Mesendoderm (in vitro differentiated cells): ENCODE measurements around the gene PDP2.
"Not testable (repeated sequence)": the region's sequence is repeated elsewhere in the genome, so short reads cannot be mapped to it uniquely, and the experiment has no call there.

Experiments used
- DNase-seq: peaks from one replicate; pipeline ENCODE4 v3.0.0; 2013
- H2AK5ac ChIP-seq: 2 replicates; pipeline ENCODE4 v1.6.1; 2013; ENCODE audit warnings: low read length, inconsistent platforms
- H2BK120ac ChIP-seq: 2 replicates; pipeline ENCODE4 v1.6.1; 2013; ENCODE audit warnings: low read depth, mild to moderate bottlenecking, low read length, moderate library complexity, mixed read lengths
- H2BK15ac ChIP-seq: replicated peaks from 2 replicates; pipeline ENCODE4 v1.6.1; 2013; ENCODE audit warnings: low read depth, mild to moderate bottlenecking, moderate library complexity
- H2BK5ac ChIP-seq: 2 replicates; pipeline ENCODE4 v1.6.1; 2013; ENCODE audit warnings: low read length, inconsistent platforms
- H3K18ac ChIP-seq: 2 replicates; pipeline ENCODE4 v1.6.1; 2013; ENCODE audit warnings: mild to moderate bottlenecking, low read length, mixed read lengths
- H3K23ac ChIP-seq: one replicate; pipeline ENCODE4 v1.6.1; 2013; ENCODE audit warnings: low read length
- H3K27ac ChIP-seq: 2 replicates; pipeline ENCODE4 v1.5.1; 2013; ENCODE audit warnings: low read depth, mild to moderate bottlenecking, inconsistent platforms, low read length, moderate library complexity
- H3K27me3 ChIP-seq: 2 replicates; pipeline ENCODE4 v1.6.1; 2013; ENCODE audit warnings: low read length, control low read depth, mild to moderate bottlenecking, inconsistent platforms; ENCODE audit not compliant: insufficient read depth, poor library complexity
- H3K36me3 ChIP-seq: 2 replicates; pipeline ENCODE4 v1.6.1; 2013; ENCODE audit warnings: low read length, inconsistent platforms; ENCODE audit not compliant: control insufficient read depth, insufficient read depth
- H3K4ac ChIP-seq: one replicate; pipeline ENCODE4 v1.6.1; 2013; ENCODE audit warnings: low read depth, mild to moderate bottlenecking, low read length, moderate library complexity
- H3K4me1 ChIP-seq: 2 replicates; pipeline ENCODE4 v1.6.1; 2013; ENCODE audit warnings: low read depth, low read length, inconsistent platforms; ENCODE audit not compliant: control insufficient read depth
- H3K4me2 ChIP-seq: 2 replicates; pipeline ENCODE4 v1.6.1; 2013; ENCODE audit warnings: low read length
- H3K4me3 ChIP-seq: 2 replicates; pipeline ENCODE4 v1.5.1; 2013; ENCODE audit warnings: mild to moderate bottlenecking, low read length
- H3K56ac ChIP-seq: one replicate; pipeline ENCODE4 v1.6.1; 2013; ENCODE audit warnings: low read length
- H3K79me1 ChIP-seq: 2 replicates; pipeline ENCODE4 v1.6.1; 2013; ENCODE audit warnings: low read length, inconsistent platforms
- H3K79me2 ChIP-seq: 2 replicates; pipeline ENCODE4 v1.6.1; 2013; ENCODE audit warnings: mild to moderate bottlenecking, low read length; ENCODE audit not compliant: control insufficient read depth, insufficient read depth
- H3K9ac ChIP-seq: 2 replicates; pipeline ENCODE4 v1.6.1; 2013; ENCODE audit warnings: low read length, inconsistent platforms
- H4K5ac ChIP-seq: one replicate; pipeline ENCODE4 v1.6.1; 2013; ENCODE audit warnings: low read length
- H4K8ac ChIP-seq: one replicate; pipeline ENCODE4 v1.6.1; 2013; ENCODE audit warnings: low read depth, mild to moderate bottlenecking, control low read depth, low read length, moderate library complexity
- WGBS: extraction: QIAGEN DNeasy Blood & Tissue Kit; methylation state at CpG from one replicate; pipeline ENCODE4 v1.1.7; 2013; ENCODE audit warnings: low lambda C conversion rate, missing lambda C conversion rate; ENCODE audit not compliant: insufficient coverage; ENCODE audit errors: extremely low coverage; 5-methylcytosine and 5-hydroxymethylcytosine counted together

The PDP2 gene

GRCh38 chr16:66895999-66896398 lies 15.7 kb downstream of the PDP2 start:
- no CpG with 5 or more reads among the region's 3 CpGs for WGBS
- Histone ChIP-seq H3K4me1 (no peaks in the 10 kb centered on the region), H4K8ac (no peak overlapping the region), H3K9ac (no peak overlapping the region), H2BK5ac (no peak overlapping the region), H2BK15ac (no peak overlapping the region), H3K36me3 (no peaks in the 10 kb centered on the region), H3K4ac (no peak overlapping the region), H2BK120ac (no peak overlapping the region), H3K56ac (no peak overlapping the region), H3K27ac (no peak overlapping the region), H3K27me3 (no peaks in the 10 kb centered on the region), H3K79me2 (no peaks in the 10 kb centered on the region), H3K79me1 (no peaks in the 10 kb centered on the region), H3K4me3 (no peak overlapping the region), H3K4me2 (no peak overlapping the region), H4K5ac (no peak overlapping the region), H2AK5ac (no peak overlapping the region), H3K23ac (no peak overlapping the region), H3K18ac (no peak overlapping the region)
- DNase-seq, result no peak

GRCh38 chr16:66896682-66897081 lies 16.4 kb downstream of the PDP2 start:
- not testable (repeated sequence) for H3K4ac ChIP-seq, H3K4me1 ChIP-seq, H4K5ac ChIP-seq, H3K79me1 ChIP-seq, DNase-seq, H3K4me3 ChIP-seq, H3K4me2 ChIP-seq, H3K27ac ChIP-seq, H3K27me3 ChIP-seq, H2BK15ac ChIP-seq, H4K8ac ChIP-seq, H3K56ac ChIP-seq, H3K36me3 ChIP-seq, H3K9ac ChIP-seq, H2BK120ac ChIP-seq, H3K79me2 ChIP-seq, H2AK5ac ChIP-seq, H2BK5ac ChIP-seq, H3K23ac ChIP-seq, H3K18ac ChIP-seq
- WGBS, result no CpG with 5 or more reads among the region's 5 CpGs

DNA sequence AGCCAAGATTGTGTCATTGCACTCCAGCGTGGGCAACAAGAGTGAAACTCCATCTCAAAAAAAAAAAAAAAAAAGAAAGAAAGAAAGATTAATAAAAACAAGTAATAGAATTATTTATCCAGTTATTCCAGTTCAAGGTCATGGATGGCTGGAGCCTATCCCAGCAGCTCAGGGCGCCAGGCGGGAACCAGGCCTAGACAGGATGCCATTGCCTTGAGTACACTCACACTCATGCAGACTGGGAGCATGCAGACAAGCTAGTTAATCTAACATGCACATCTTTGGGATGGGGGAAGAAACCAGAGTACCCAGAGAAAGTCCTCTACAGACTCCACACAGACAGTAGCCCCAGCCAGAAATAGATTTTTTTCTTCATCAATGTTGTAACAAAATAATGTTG lies 17.9 kb downstream of the PDP2 start:
- Histone ChIP-seq H3K9ac (no peak overlapping the region), H2AK5ac (no peak overlapping the region), H2BK15ac (no peak overlapping the region), H3K56ac (no peak overlapping the region), H3K27ac (no peak overlapping the region), H3K4me2 (no peak overlapping the region), H2BK120ac (no peak overlapping the region), H3K4me1 (no peaks in the 10 kb centered on the region), H3K36me3 (no peaks in the 10 kb centered on the region), H3K23ac (no peak overlapping the region), H3K4me3 (no peak overlapping the region), H3K18ac (no peak overlapping the region), H4K5ac (no peak overlapping the region), H3K4ac (no peak overlapping the region), H2BK5ac (no peak overlapping the region), H3K79me1 (no peaks in the 10 kb centered on the region), H3K79me2 (no peaks in the 10 kb centered on the region), H4K8ac (no peak overlapping the region), H3K27me3 (no peaks in the 10 kb centered on the region)
- WGBS, result no CpG with 5 or more reads among the region's 3 CpGs
- no peak for DNase-seq

DNA sequence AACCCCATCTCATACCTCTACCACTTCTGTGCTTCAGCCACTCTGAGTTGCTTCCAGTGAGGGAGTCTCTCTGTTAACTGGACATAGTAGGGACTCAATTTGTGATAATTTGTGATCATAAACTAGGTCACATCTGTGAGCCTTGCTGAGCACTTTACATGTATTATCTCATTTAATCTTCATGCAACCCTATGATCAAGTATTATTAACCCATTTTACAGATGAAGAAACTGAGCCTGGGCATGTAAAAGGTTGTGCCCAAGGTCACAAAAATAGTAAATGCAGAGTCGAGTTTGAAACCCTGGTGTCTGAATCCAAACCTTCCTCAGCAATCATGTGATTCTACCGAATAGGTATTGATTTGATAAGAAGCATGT lies 18.6 kb downstream of the PDP2 start:
- H2BK120ac ChIP-seq, result no peak overlapping the region
- H3K18ac ChIP-seq, result no peak overlapping the region
- no peak for DNase-seq
- no peaks in the 10 kb centered on the region for H3K79me1 ChIP-seq
- WGBS, result no CpG with 5 or more reads among the region's 2 CpGs
- no peak overlapping the region for H3K9ac ChIP-seq
- H3K79me2 ChIP-seq, result no peaks in the 10 kb centered on the region
- no peak overlapping the region for H3K4me3 ChIP-seq
- no peaks in the 10 kb centered on the region for H3K27me3 ChIP-seq
- no peak overlapping the region for H3K4ac ChIP-seq
- no peak overlapping the region for H2BK15ac ChIP-seq
- no peaks in the 10 kb centered on the region for H3K4me1 ChIP-seq
- no peak overlapping the region for H2AK5ac ChIP-seq
- H3K56ac ChIP-seq, result no peak overlapping the region
- H2BK5ac ChIP-seq, result no peak overlapping the region
- H3K23ac ChIP-seq, result no peak overlapping the region
- no peaks in the 10 kb centered on the region for H3K36me3 ChIP-seq
- H3K27ac ChIP-seq, result no peak overlapping the region
- H4K5ac ChIP-seq, result no peak overlapping the region
- H3K4me2 ChIP-seq, result no peak overlapping the region
- no peak overlapping the region for H4K8ac ChIP-seq

DNA sequence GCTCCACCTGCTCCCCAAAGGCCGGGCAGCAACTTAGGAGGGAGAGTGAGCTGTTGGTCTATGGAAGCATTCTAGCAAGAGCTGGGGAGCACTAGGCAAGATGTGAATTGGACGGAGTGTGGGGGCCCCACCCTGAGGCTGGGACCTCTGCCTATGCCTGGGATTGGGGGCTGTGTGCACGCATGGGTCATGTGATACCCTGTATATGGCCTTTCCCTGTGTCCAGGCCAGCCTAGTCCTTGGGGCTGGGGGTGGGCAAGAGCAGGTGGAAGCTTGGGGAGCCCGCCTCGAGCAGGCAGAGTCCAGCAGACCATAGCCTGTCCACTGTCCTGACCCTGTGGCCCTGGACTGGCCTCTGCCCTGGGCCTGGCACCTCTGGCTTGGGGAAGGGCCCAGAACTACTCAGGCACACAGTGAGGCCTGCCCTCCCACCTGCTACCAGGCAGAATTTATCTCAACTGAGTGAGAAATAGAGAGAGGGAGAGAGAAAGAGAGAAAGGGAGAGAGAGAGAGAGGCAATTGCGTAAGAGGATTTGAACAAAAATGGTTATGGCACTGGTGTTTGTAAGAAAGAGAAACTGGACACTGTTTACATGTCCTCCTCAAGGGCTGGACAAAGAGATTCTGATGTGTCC lies 19.1 kb downstream of the PDP2 start:
- Histone ChIP-seq H3K56ac (peak overlapping the region; percentile 5), H3K4me1 (no peaks in the 10 kb centered on the region), H4K8ac (no peak overlapping the region), H3K27me3 (no peaks in the 10 kb centered on the region), H4K5ac (no peak overlapping the region), H3K79me1 (no peaks in the 10 kb centered on the region), H3K36me3 (no peaks in the 10 kb centered on the region), H3K4me2 (no peak overlapping the region), H2AK5ac (no peak overlapping the region), H3K9ac (no peak overlapping the region), H3K4me3 (no peak overlapping the region), H2BK120ac (no peak overlapping the region), H3K79me2 (no peaks in the 10 kb centered on the region), H3K4ac (no peak overlapping the region), H2BK15ac (no peak overlapping the region), H3K18ac (no peak overlapping the region), H2BK5ac (no peak overlapping the region), H3K27ac (no peak overlapping the region), H3K23ac (no peak overlapping the region)
- no CpG with 5 or more reads among the region's 6 CpGs for WGBS
- DNase-seq, result no peak
